ENCODE data around the gene HTRA1.

The HTRA1 gene

DNA sequence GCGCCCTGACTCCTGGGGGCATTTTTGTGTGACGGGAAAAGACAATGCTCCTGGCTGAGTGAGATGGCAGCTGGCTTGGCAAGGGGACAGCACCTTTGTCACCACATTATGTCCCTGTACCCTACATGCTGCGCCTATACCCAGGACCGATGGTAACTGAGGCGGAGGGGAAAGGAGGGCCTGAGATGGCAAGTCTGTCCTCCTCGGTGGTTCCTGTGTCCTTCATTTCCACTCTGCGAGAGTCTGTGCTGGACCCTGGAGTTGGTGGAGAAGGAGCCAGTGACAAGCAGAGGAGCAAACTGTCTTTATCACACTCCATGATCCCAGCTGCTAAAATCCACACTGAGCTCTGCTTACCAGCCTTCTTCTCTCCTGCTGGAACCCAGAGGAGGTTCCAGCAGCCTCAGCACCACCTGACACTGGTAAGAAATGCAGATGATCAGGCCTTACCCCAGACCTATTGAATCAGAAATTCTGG is 6.7 kb upstream of the HTRA1 start, which contains the start of gene ARMS2:
Gene ARMS2 (plus strand): TSS at position 51 of the 478 bp plus-strand sequence. CDS start 75 bp downstream, at position 126.
- DNase-seq (ENCODE audit: low read depth, low spot score), result no peak
- Histone ChIP-seq H3K4me1 (ENCODE audit: insufficient read depth, insufficient read length) (no peaks in the 10 kb centered on the region), H3K27me3 (ENCODE audit: insufficient read depth, insufficient read length) (peaks cover 13% of the 10 kb centered on the region), H3K9me3 (ENCODE audit: insufficient read depth, low read length) (no peaks in the 10 kb centered on the region), H3K4me3 (ENCODE audit: insufficient read length, low read depth) (no peak within 1 kb of the TSS), H3K36me3 (ENCODE audit: insufficient read depth, insufficient read length, low read length) (no peaks in the 10 kb centered on the region), H3K9ac (ENCODE audit: insufficient read length, low read depth) (no peak within 1 kb of the TSS)
- TF ChIP-seq SUZ12 (IDR thresholded peaks at IDR 0.05; ENCODE audit: extremely low read depth, insufficient read depth, insufficient read length) (no peak), ZNF274 (IDR thresholded peaks at IDR 0.05; ENCODE audit: low read depth, low read length) (no peak), YY1 (IDR thresholded peaks at IDR 0.05; ENCODE audit: insufficient read depth, insufficient read length) (no peak)

DNA sequence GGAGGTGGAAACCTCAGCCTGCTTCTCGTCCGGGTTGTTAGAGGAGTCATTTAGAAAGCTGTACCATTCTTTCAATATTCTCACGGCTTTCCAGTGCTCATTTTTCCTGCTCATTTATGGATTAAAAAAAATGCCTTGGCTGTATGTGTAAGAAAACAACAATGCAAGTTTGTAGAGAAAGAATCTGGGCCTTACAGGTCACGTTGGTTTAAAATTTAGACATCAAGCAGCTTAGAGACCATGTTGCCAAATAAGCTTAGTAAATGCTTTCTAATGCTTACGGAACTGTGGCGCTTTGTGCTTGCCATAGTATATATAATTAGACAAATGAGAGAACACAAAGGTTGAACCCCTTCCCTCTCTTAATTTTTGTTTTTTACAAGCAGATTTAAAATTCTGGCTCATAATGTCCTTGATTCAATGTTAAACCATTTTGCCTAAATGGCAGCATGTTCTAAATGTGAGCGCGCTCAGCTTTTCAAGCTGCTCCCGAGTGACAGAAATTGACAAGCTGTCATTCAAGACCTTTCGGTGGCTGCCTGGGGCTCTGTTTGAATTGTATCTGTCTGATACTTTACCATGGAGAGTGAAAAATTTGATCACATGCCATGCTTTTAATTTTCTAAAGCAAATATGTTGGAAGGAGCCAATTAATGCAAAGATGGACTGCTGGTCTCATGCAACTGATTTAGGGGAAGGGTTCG is 5.8 kb upstream of the HTRA1 start:
- DNase-seq (ENCODE audit: low read depth, low spot score), result no peak
- no peaks in the 10 kb centered on the region for H3K4me1 ChIP-seq (ENCODE audit: insufficient read depth, insufficient read length)
- no peak for TF ChIP-seq SUZ12 (IDR thresholded peaks at IDR 0.05; ENCODE audit: extremely low read depth, insufficient read depth, insufficient read length)
- no peak for TF ChIP-seq ZNF274 (IDR thresholded peaks at IDR 0.05; ENCODE audit: low read depth, low read length)
- peaks cover 22% of the 10 kb centered on the region for H3K27me3 ChIP-seq (ENCODE audit: insufficient read depth, insufficient read length)
- no peak overlapping the region for H3K9ac ChIP-seq (ENCODE audit: insufficient read length, low read depth)
- no peaks in the 10 kb centered on the region for H3K9me3 ChIP-seq (ENCODE audit: insufficient read depth, low read length)
- no peaks in the 10 kb centered on the region for H3K36me3 ChIP-seq (ENCODE audit: insufficient read depth, insufficient read length, low read length)
- no peak overlapping the region for H3K4me3 ChIP-seq (ENCODE audit: insufficient read length, low read depth)

DNA sequence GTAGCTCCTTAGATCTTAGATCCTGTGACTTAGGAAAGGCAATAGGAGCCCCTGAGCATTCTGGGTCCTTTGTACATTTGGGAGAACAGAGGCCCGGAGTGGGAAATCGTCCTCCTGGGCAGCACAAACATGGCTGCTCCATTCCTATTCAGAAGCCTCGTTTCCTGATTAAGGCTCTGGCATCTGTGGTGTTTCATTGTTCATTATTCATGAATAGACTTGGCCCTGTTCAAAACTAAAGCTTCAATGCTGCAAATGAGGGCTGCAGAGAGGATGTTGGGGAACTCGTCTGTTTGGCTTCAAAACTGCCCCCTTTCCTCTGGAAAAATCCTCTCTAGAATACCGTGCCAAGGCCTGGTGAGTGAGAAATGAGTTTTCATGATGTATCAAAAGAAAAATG is 3.4 kb upstream of the HTRA1 start:
- peaks cover 42% of the 10 kb centered on the region for H3K27me3 ChIP-seq (ENCODE audit: insufficient read depth, insufficient read length)
- no peak overlapping the region for H3K4me3 ChIP-seq (ENCODE audit: insufficient read length, low read depth)
- no peaks in the 10 kb centered on the region for H3K36me3 ChIP-seq (ENCODE audit: insufficient read depth, insufficient read length, low read length)
- no peak for TF ChIP-seq SUZ12 (IDR thresholded peaks at IDR 0.05; ENCODE audit: extremely low read depth, insufficient read depth, insufficient read length)
- TF ChIP-seq ZNF274 (IDR thresholded peaks at IDR 0.05; ENCODE audit: low read depth, low read length), result no peak
- no peak for TF ChIP-seq YY1 (IDR thresholded peaks at IDR 0.05; ENCODE audit: insufficient read depth, insufficient read length)
- H3K4me1 ChIP-seq (ENCODE audit: insufficient read depth, insufficient read length), result peaks cover 8% of the 10 kb centered on the region
- no peak for DNase-seq (ENCODE audit: low read depth, low spot score)
- H3K9ac ChIP-seq (ENCODE audit: insufficient read length, low read depth), result no peak overlapping the region
- H3K9me3 ChIP-seq (ENCODE audit: insufficient read depth, low read length), result no peaks in the 10 kb centered on the region

DNA sequence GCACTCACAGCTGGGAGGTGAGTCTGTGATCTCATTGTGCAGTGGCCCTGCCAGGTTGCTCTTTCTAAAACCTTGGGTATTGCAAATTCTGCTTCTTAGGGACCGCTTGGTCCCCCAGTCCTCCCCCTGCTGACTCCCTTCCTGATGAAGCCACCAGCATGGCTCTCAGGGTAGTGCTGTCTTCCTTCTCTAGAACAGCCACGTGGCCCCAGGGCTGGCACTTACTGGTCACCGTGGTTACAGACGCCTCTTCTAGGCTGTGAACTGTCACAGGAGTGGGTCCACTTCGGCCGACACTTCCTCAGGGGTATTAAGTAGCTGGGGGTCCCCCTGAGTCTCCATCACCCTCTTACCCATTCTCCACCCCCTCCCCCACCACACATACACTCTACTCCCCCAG is 2.7 kb upstream of the HTRA1 start:
- Histone ChIP-seq H3K4me3 (ENCODE audit: insufficient read length, low read depth) (no peak overlapping the region), H3K36me3 (ENCODE audit: insufficient read depth, insufficient read length, low read length) (no peaks in the 10 kb centered on the region), H3K9ac (ENCODE audit: insufficient read length, low read depth) (no peak overlapping the region), H3K27me3 (ENCODE audit: insufficient read depth, insufficient read length) (peaks cover 50% of the 10 kb centered on the region), H3K4me1 (ENCODE audit: insufficient read depth, insufficient read length) (peaks cover 9% of the 10 kb centered on the region), H3K9me3 (ENCODE audit: insufficient read depth, low read length) (no peaks in the 10 kb centered on the region)
- no peak for DNase-seq (ENCODE audit: low read depth, low spot score)
- TF ChIP-seq YY1 (IDR thresholded peaks at IDR 0.05; ENCODE audit: insufficient read depth, insufficient read length), result no peak
- TF ChIP-seq ZNF274 (IDR thresholded peaks at IDR 0.05; ENCODE audit: low read depth, low read length), result no peak
- TF ChIP-seq SUZ12 (IDR thresholded peaks at IDR 0.05; ENCODE audit: extremely low read depth, insufficient read depth, insufficient read length), result no peak

DNA sequence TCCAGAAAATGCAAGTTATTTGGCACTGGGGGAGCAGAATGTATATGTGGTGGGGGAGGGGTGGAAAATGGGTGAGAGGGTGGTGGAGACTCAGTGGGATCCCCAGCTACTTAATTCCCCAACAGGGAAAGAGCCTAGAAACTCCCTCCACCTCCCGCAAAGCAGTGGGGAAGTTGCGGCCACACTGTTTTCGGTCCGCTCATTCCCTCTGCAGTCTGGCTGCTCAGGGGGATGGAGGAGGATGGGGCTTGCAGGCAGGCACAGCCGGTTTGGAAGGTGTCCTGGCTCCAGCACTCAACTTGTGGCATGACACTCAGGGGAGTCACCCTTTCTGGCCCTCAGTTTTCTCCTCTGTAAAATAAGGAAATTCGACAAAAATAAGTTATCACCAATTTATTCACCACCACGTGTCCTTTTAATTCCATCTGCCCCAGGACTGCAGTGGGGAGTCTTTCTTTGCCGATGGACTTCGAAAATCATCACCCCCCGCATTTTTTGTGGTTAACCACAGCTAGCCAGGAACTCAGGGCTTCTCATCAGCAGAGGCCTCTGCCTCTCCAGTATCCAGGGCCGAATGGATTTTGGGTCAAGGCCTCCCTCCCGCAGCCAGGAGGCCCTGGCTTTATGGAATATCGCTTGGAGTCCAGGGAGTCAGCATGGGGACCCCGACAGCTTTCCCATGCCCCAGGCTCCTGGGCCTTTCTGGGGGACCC is 1.6 kb upstream of the HTRA1 start:
- Histone ChIP-seq H3K9ac (ENCODE audit: insufficient read length, low read depth) (no peak overlapping the region), H3K27me3 (ENCODE audit: insufficient read depth, insufficient read length) (peaks cover 56% of the 10 kb centered on the region), H3K4me1 (ENCODE audit: insufficient read depth, insufficient read length) (peaks cover 9% of the 10 kb centered on the region), H3K4me3 (ENCODE audit: insufficient read length, low read depth) (no peak overlapping the region), H3K36me3 (ENCODE audit: insufficient read depth, insufficient read length, low read length) (no peaks in the 10 kb centered on the region), H3K9me3 (ENCODE audit: insufficient read depth, low read length) (no peaks in the 10 kb centered on the region)
- TF ChIP-seq YY1 (IDR thresholded peaks at IDR 0.05; ENCODE audit: insufficient read depth, insufficient read length) (no peak), ZNF274 (IDR thresholded peaks at IDR 0.05; ENCODE audit: low read depth, low read length) (no peak), SUZ12 (IDR thresholded peaks at IDR 0.05; ENCODE audit: extremely low read depth, insufficient read depth, insufficient read length) (no peak)
- no peak for DNase-seq (ENCODE audit: low read depth, low spot score)

DNA sequence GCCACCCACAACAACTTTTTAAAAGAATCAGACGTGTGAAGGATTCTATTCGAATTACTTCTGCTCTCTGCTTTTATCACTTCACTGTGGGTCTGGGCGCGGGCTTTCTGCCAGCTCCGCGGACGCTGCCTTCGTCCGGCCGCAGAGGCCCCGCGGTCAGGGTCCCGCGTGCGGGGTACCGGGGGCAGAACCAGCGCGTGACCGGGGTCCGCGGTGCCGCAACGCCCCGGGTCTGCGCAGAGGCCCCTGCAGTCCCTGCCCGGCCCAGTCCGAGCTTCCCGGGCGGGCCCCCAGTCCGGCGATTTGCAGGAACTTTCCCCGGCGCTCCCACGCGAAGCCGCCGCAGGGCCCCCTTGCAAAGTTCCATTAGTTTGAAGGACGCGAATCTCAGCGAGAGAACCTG is 461 bp upstream of the HTRA1 start:
- Histone ChIP-seq H3K9ac (ENCODE audit: insufficient read length, low read depth) (peak overlapping the region; percentile 56), H3K4me3 (ENCODE audit: insufficient read length, low read depth) (peak overlapping the region; percentile 42), H3K27me3 (ENCODE audit: insufficient read depth, insufficient read length) (peaks cover 56% of the 10 kb centered on the region), H3K9me3 (ENCODE audit: insufficient read depth, low read length) (no peaks in the 10 kb centered on the region), H3K4me1 (ENCODE audit: insufficient read depth, insufficient read length) (peaks cover 9% of the 10 kb centered on the region), H3K36me3 (ENCODE audit: insufficient read depth, insufficient read length, low read length) (no peaks in the 10 kb centered on the region)
- DNase-seq (ENCODE audit: low read depth, low spot score), result no peak
- TF ChIP-seq YY1 (IDR thresholded peaks at IDR 0.05; ENCODE audit: insufficient read depth, insufficient read length) (no peak), SUZ12 (IDR thresholded peaks at IDR 0.05; ENCODE audit: extremely low read depth, insufficient read depth, insufficient read length) (no peak), ZNF274 (IDR thresholded peaks at IDR 0.05; ENCODE audit: low read depth, low read length) (no peak)

All from NT2/D1 (cell line).